Pancreas (tissue), 10 donors: ENCODE data around the gene PPP1R37. TPM values are rescaled to one million over a fixed set of nuclear protein-coding genes. Genes with fewer than 3 reads are reported as not detected.

Experiments
- ATAC-seq, 4 donors: fragments of 200-7000 bp; cut with Tn5 transposase; one replicate each; pipeline versions ENCODE4 v1.8.0 to v1.9.1; 2020; ENCODE audit warnings: mild to moderate bottlenecking in 4 of 4, moderate library complexity in 4 of 4
- DNase-seq, 6 donors: peaks; one replicate each; pipeline ENCODE4 v3.0.0-alpha.2; 2020
- FAIRE-seq: peaks from 2 replicates; lab custom pipeline; 2012; peaks lifted over from hg19 to GRCh38; lab: Jason Lieb, UNC
- H3K27ac ChIP-seq, 4 donors: fragments of 200-600 bp; sonication (generic); 1 replicate in 3 of 4; 2 replicates in 1 of 4; pipeline versions ENCODE4 v1.5.0 to v1.8.0; 2020
- H3K27me3 ChIP-seq, 4 donors: fragments of 200-600 bp; one replicate each; pipeline ENCODE4 v1.8.0; 2021
- H3K36me3 ChIP-seq, 3 donors: fragments of 200-600 bp; sonication (generic) in 1 of 3; one replicate each; pipeline versions ENCODE4 v1.5.0 to v1.8.0; 2020 to 2021
- H3K4me1 ChIP-seq, 3 donors: fragments of 200-600 bp; one replicate each; pipeline ENCODE4 v1.8.0; 2021
- H3K4me3 ChIP-seq, 4 donors: fragments of 200-600 bp; sonication (generic) in 2 of 4; one replicate each; pipeline versions ENCODE4 v1.5.0 to v1.8.0; 2020 to 2021
- H3K9me3 ChIP-seq, 4 donors: fragments of 200-600 bp; one replicate each; pipeline ENCODE4 v1.8.0; 2021
- CTCF ChIP-seq, 4 donors: fragments of 200-600 bp; sonication (generic) in 3 of 4; IDR thresholded peaks; one replicate each; pipeline versions ENCODE4 v1.5.0 to v1.8.0; 2021; ENCODE audit warnings: antibody characterized with exemption in 4 of 4
- WGBS, 2 donors: extraction: QIAGEN DNeasy Blood & Tissue Kit; methylation state at CpG; one replicate each; pipeline ENCODE4 v1.1.7; 2013; 5-methylcytosine and 5-hydroxymethylcytosine counted together
- intact Hi-C, 3 donors: fragments of 100-400 bp; cut with DNase I; formaldehyde crosslinking; loops; one replicate each; pipeline versions ENCODE4 v1.11.1 to v1.14.2; 2022
- polyA plus RNA-seq, 2 donors: library from polyadenylated mRNA; stranded (reverse); fragments of 200-250 nt; gene quantifications; one replicate each; pipeline ENCODE4 v1.2.3, GENCODE V29; 2013
- total RNA-seq, 6 donors: library from RNA; stranded (reverse); fragmentation: NEBNext Ultra II Directional in 4 of 6; extraction: Animal tissue kit (Norgen Biotek cat#: 25700) in 4 of 6; gene quantifications; one replicate each; pipeline versions ENCODE4 v1.2.1 to v1.2.4, GENCODE V29; 2021 to 2023
- donor health status: healthy with polysubstance abuse.
- donor health status: DM: no; HTN: no; CAD: no; lungs with moderate emphysema.
- donor health status: DM: no; HTN: no; CAD: no.
- donor health status: control.
- donor health status: control.
- donor health status: Bipolar disorder and iron deficiency.
- donor health status: DM: yes; HTN: yes; CAD: no.
- donor health status: DM: no; HTN: no; CAD: no.
- donor health status: DM: no; HTN: no; CAD: no.
- donor health status: DM: yes; HTN: yes; CAD: no.

The PPP1R37 gene
- total and polyA plus RNA-seq, 8 donors: 13.0 to 57.4 (median 15.3) TPM

DNA sequence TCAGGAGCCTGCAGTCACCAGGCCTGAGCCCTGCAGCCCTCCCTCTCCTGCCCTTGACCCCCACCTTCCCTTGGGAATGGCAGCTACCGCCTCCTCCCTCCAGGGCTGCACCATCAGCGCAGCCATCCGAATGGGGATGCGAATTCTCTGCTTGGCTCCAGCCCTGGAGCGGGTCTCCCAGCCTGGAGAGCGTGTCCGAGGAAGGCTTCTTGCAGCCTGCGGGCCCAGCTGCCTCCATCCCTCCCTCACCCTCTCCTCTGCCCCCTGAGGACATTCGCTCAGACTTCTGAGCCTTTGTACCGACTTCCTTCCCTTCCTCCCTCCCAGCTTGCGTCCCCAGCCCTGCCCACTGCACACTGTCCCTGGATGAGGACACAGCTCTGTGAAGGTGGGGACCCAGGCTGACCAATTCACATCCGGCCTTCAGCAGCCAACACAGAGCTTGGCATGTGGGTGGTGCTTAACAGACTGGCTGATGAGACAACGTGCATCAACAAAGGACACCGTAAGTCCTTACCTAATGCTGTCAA is 73.8 kb downstream of the PPP1R37 start:
- H3K36me3 ChIP-seq: no peaks in the 10 kb centered on the region
- no peak for TF ChIP-seq CTCF (IDR thresholded peaks at IDR 0.05)
- ATAC-seq (no peak), DNase-seq (peak in 1 of 6 donors; percentile 25), FAIRE-seq (no peak)
- H3K9me3 ChIP-seq: no peaks in the 10 kb centered on the region
- H3K4me1 ChIP-seq: no peaks in the 10 kb centered on the region
- no peaks in the 10 kb centered on the region for H3K27me3 ChIP-seq
- no peak overlapping the region for H3K27ac ChIP-seq
- H3K4me3 ChIP-seq: no peak overlapping the region
- 77 to 78% methylated on average over 14 of the region's 14 CpGs for WGBS, 2 donors
- intact Hi-C loops: no loop called here

DNA sequence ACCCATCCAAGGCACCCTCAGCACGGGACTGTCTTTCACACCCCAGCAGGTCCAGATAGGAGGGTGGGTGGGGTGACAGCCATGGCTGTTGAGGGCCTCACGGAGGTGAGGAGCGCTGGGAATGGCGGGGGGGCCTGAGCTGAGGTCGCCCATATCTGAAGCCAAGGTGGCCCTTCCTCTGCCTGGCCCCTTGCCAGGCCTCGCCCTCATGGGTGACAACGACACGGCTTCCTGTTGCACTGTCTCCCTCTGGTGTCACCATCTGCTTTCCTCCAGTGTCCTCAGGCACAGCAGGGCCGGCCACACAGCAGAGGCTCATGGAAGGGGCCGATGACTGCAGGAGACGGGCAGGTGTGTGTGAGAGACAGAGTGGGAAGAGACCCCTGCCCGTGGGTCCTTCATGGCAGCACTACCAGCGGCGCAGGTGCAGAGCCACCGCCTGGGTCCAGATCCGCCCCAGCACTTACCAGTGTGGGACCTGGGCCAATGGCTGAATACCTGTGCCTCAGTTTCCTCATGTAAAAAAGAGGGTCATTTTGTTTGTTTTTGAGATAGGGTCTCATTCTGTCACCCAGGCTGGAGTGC is 75.9 kb downstream of the PPP1R37 start:
- no peak for TF ChIP-seq CTCF (IDR thresholded peaks at IDR 0.05)
- no peak for FAIRE-seq
- ATAC-seq: no peak
- Histone ChIP-seq H3K9me3 (no peaks in the 10 kb centered on the region), H3K36me3 (no peaks in the 10 kb centered on the region), H3K4me1 (no peaks in the 10 kb centered on the region), H3K27me3 (no peaks in the 10 kb centered on the region), H3K27ac (no peak overlapping the region), H3K4me3 (no peak overlapping the region)
- intact Hi-C loops: no loop called here
- 85 to 90% methylated on average over 16 of the region's 16 CpGs for WGBS, 2 donors
- DNase-seq: peak in 2 of 6 donors; percentile 30 to 62

- ATAC-seq (no peak), FAIRE-seq (no peak), DNase-seq (peak in 1 of 6 donors; percentile 64)
- 93 to 94% methylated on average over 10 of the region's 10 CpGs for WGBS, 2 donors
- Histone ChIP-seq H3K36me3 (no peaks in the 10 kb centered on the region), H3K9me3 (no peaks in the 10 kb centered on the region), H3K4me3 (no peak overlapping the region), H3K27ac (no peak overlapping the region), H3K4me1 (no peaks in the 10 kb centered on the region), H3K27me3 (no peaks in the 10 kb centered on the region)
- intact Hi-C loops: no loop called here
- no peak for TF ChIP-seq CTCF (IDR thresholded peaks at IDR 0.05)
Observed at GRCh38 chr19:45169602-45170001, 76.6 kb downstream of the PPP1R37 start.

DNA sequence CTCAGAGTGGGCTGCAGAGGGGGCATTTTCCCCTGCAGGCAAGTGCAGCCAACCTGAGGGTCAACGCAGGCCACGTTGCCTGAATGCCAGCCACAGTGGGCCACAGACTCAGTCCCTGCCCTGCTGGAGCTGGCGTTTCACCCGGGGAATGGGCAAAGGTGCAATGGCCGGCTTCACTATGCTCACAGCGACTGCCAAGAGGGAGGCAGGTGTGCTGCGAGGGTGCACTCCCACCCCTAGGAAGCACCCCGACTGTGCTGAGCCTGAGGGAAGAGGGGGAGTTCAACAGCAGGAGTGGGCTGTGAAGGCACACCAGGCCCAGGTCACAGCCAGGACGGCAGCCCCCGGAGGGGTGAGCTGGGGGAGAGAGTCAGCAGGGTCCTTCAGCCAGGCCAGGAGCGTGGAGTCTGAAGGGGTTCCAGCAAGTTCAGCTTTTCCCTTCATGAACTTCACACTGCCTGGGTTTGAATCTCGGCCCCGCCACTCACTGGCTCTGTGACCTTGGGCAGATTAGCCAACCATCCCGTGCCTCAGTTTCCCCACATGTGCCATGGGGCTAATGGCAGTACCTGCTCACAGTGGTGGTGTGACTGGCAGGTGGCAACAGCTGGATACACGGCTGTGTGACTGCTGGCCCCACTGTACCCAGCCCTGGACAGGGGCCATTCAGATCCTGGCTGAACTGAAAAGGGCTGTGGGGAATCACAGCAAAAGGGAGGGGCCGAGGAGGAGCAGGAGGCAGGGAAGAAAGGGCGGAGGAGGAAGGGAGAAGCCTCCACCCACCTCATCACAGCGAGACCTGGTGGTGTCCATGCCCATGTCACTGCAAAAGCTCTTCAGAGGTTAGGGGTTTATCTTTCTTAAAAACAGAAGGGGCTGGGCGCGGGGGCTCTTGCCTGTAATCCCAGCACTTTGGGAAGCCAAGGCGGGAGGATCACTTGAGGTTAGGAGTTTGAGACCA is 77.4 kb downstream of the PPP1R37 start:
- H3K36me3 ChIP-seq: no peaks in the 10 kb centered on the region
- no peaks in the 10 kb centered on the region for H3K4me1 ChIP-seq
- DNase-seq (peak in 2 of 6 donors; percentile 16 to 59), ATAC-seq (no peak), FAIRE-seq (no peak)
- H3K4me3 ChIP-seq: no peak overlapping the region
- TF ChIP-seq CTCF (IDR thresholded peaks at IDR 0.05): no peak
- no peaks in the 10 kb centered on the region for H3K27me3 ChIP-seq
- WGBS, 2 donors: 82 to 85% methylated on average over 21 of the region's 21 CpGs
- peak overlapping the region in 1 of 4 donors; percentile 8 for H3K27ac ChIP-seq
- H3K9me3 ChIP-seq: no peaks in the 10 kb centered on the region
- intact Hi-C loops: no loop called here
